Caco-2 (cell line): Measurements from ENCODE around the gene FIGNL2. TPM values are rescaled to one million over a fixed set of nuclear protein-coding genes. Genes with fewer than 3 reads are reported as not detected.

ENCODE experiments used
- BruUV-seq: library from RNA; stranded (reverse); fragments of 400-500 nt; replicated peaks from 2 replicates; lab custom pipeline; 2021; lab: Mats Ljungman, UMichigan
- CTCF ChIA-PET: fragments of 300-600 bp; sonication (Branson Sonifier 250); formaldehyde crosslinking; loops from one replicate; lab custom pipeline; 2022; ENCODE audit warnings: antibody characterized with exemption; lab: Charles Lee
- POLR2A ChIA-PET: fragments of 300-600 bp; sonication (Branson Sonifier 250); formaldehyde crosslinking; loops from one replicate; lab custom pipeline; 2022; ENCODE audit warnings: antibody characterized with exemption; lab: Charles Lee
- DNase-seq, 2 experiments: peaks; one replicate each; pipeline versions ENCODE4 v3.0.0 to v3.0.0-alpha.2; 2020 to 2022
- H3K27me3 ChIP-seq: replicated peaks from 2 replicates; pipeline ENCODE4 v1.6.0; 2011; ENCODE audit warnings: low read length; ENCODE audit not compliant: control insufficient read depth, insufficient read depth
- H3K36me3 ChIP-seq: 2 replicates; pipeline ENCODE4 v1.5.1; 2011; ENCODE audit warnings: low read length; ENCODE audit not compliant: control insufficient read depth, insufficient read depth
- H3K4me1 ChIP-seq: fragments of 250-450 bp; sonication (Bioruptor Pico); 2 replicates; pipeline ENCODE4 v1.5.1; 2020; ENCODE audit warnings: mild to moderate bottlenecking
- H3K4me3 ChIP-seq: 2 replicates; pipeline ENCODE4 v1.5.1; 2011; ENCODE audit warnings: low read depth, mild to moderate bottlenecking, control low read depth, low read length
- H3K9me3 ChIP-seq: fragments of 250-450 bp; sonication (Bioruptor Pico); 2 replicates; pipeline ENCODE4 v1.5.1; 2020; ENCODE audit warnings: mild to moderate bottlenecking, moderate library complexity
- H3K27ac Mint-ChIP-seq: one replicate; pipeline ENCODE4 v1.8.0; 2022; ENCODE audit warnings: mixed read lengths; ENCODE audit not compliant: unreplicated experiment
- H3K27me3 Mint-ChIP-seq: one replicate; pipeline ENCODE4 v1.8.0; 2022; ENCODE audit warnings: mixed read lengths; ENCODE audit not compliant: insufficient read depth, unreplicated experiment
- H3K36me3 Mint-ChIP-seq: one replicate; pipeline ENCODE4 v1.8.0; 2022; ENCODE audit warnings: mild to moderate bottlenecking, mixed read lengths; ENCODE audit not compliant: insufficient read depth, unreplicated experiment
- H3K4me1 Mint-ChIP-seq: one replicate; pipeline ENCODE4 v1.8.0; 2022; ENCODE audit warnings: low read depth, mixed read lengths; ENCODE audit not compliant: unreplicated experiment
- H3K4me3 Mint-ChIP-seq: one replicate; pipeline ENCODE4 v1.8.0; 2022; ENCODE audit warnings: mild to moderate bottlenecking, moderate library complexity, mixed read lengths; ENCODE audit not compliant: unreplicated experiment
- H3K9me3 Mint-ChIP-seq: one replicate; pipeline ENCODE4 v1.8.0; 2022; ENCODE audit warnings: mixed read lengths; ENCODE audit not compliant: unreplicated experiment
- CTCF ChIP-seq, 2 experiments: fragments of 200-600 bp in 1 of 2; IDR thresholded peaks; 1 replicate in 1 of 2; 2 replicates in 1 of 2; pipeline versions ENCODE4 v1.5.1 to v1.8.0; 2011 to 2022; ENCODE audit warnings: antibody characterized with exemption in 1 of 2, control low read depth in 1 of 2, inconsistent platforms in 1 of 2, low read depth in 1 of 2, low read length in 1 of 2, mild to moderate bottlenecking in 1 of 2, moderate library complexity in 1 of 2; ENCODE audit not compliant: insufficient read depth in 1 of 2, severe bottlenecking in 1 of 2, unreplicated experiment in 1 of 2
- intact Hi-C: fragments of 100-400 bp; cut with micrococcal nuclease; formaldehyde crosslinking; loops from one replicate; pipeline ENCODE4 v1.10.0; 2022; ENCODE audit not compliant: unreplicated experiment
- total RNA-seq: library from RNA; stranded (reverse); gene quantifications from 2 replicates; pipeline ENCODE4 v1.2.3, GENCODE V29; 2022

The FIGNL2 gene
- total RNA-seq, 1 experiment from 2014 or later: 3.6 TPM

GRCh38 chr12:51867371-51867770 lies 18.9 kb upstream of the FIGNL2 start:
- peaks cover 42% of the 10 kb centered on the region for H3K4me1 ChIP-seq
- Mint-ChIP-seq H3K4me1 (peaks cover 29% of the 10 kb centered on the region), H3K27ac (no peak overlapping the region), H3K36me3 (peaks cover 9% of the 10 kb centered on the region), H3K9me3 (no peaks in the 10 kb centered on the region), H3K27me3 (no peaks in the 10 kb centered on the region), H3K4me3 (no peak overlapping the region)
- DNase-seq: no peak
- BruUV-seq: no TSS peak
- no peak for TF ChIP-seq CTCF (IDR thresholded peaks at IDR 0.05; ENCODE audit: insufficient read depth in 1 of 2, low read depth in 1 of 2, low read length in 1 of 2, severe bottlenecking in 1 of 2, unreplicated experiment in 1 of 2)
- H3K9me3 ChIP-seq: no peaks in the 10 kb centered on the region
- POLR2A ChIA-PET: no interaction called here
- no peak overlapping the region for H3K4me3 ChIP-seq
- H3K36me3 ChIP-seq: no peaks in the 10 kb centered on the region
- intact Hi-C loops: loop anchor here (5.0 kb wide), 1 partner anchor 445 kb away; the partner anchor contains the start of gene SLC4A8
- H3K27me3 ChIP-seq: no peaks in the 10 kb centered on the region
- CTCF ChIA-PET: interaction anchor here (1.0 to 1.4 kb wide), 3 partner anchors 8 to 158 kb away, joined by 4 to 5 read pairs (median 5); no protein-coding TSS in a partner anchor

GRCh38 chr12:51866762-51867161 lies 18.2 kb upstream of the FIGNL2 start:
- no peaks in the 10 kb centered on the region for H3K27me3 Mint-ChIP-seq
- no peaks in the 10 kb centered on the region for H3K9me3 Mint-ChIP-seq
- peaks cover 29% of the 10 kb centered on the region for H3K4me1 Mint-ChIP-seq
- no peak for TF ChIP-seq CTCF (IDR thresholded peaks at IDR 0.05; ENCODE audit: insufficient read depth in 1 of 2, low read depth in 1 of 2, low read length in 1 of 2, severe bottlenecking in 1 of 2, unreplicated experiment in 1 of 2)
- no peak overlapping the region for H3K27ac Mint-ChIP-seq
- Histone ChIP-seq H3K4me3 (no peak overlapping the region), H3K9me3 (no peaks in the 10 kb centered on the region), H3K4me1 (peaks cover 42% of the 10 kb centered on the region), H3K27me3 (no peaks in the 10 kb centered on the region), H3K36me3 (no peaks in the 10 kb centered on the region)
- H3K36me3 Mint-ChIP-seq: peaks cover 9% of the 10 kb centered on the region
- POLR2A ChIA-PET: no interaction called here
- intact Hi-C loops: loop anchor here (5.0 kb wide), 1 partner anchor 444 kb away; the partner anchor contains the start of gene SLC4A8
- DNase-seq: no peak
- H3K4me3 Mint-ChIP-seq: no peak overlapping the region
- CTCF ChIA-PET: interaction anchor here (0.7 to 1.4 kb wide), 4 partner anchors 8 to 252 kb away, joined by 3 to 5 read pairs (median 4); no protein-coding TSS in a partner anchor
- no TSS peak for BruUV-seq

DNA sequence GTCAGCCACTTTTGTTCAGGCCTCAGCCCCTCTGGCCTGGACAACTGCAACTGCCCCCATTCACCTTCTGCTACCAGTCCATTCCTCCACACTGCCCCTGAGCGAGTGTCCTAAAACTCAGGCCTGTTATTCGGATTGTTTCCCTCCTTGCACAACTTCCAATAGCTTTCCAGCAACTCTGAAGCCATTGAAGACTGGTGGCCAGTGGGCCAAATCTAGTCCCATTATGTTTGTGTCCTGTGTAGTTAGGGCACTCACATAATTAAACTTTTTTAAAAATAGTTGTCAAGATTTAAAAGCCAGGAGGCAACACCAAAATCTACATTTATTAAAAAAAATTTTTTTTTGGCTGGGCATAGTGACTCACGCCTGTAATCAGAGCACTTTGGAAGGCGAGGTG lies 17.8 kb upstream of the FIGNL2 start:
- Mint-ChIP-seq H3K4me1 (peaks cover 29% of the 10 kb centered on the region), H3K27ac (no peak overlapping the region), H3K36me3 (peaks cover 9% of the 10 kb centered on the region), H3K4me3 (no peak overlapping the region), H3K9me3 (no peaks in the 10 kb centered on the region), H3K27me3 (no peaks in the 10 kb centered on the region)
- no peak for DNase-seq
- Histone ChIP-seq H3K4me3 (no peak overlapping the region), H3K27me3 (no peaks in the 10 kb centered on the region), H3K36me3 (no peaks in the 10 kb centered on the region), H3K9me3 (no peaks in the 10 kb centered on the region), H3K4me1 (peaks cover 42% of the 10 kb centered on the region)
- BruUV-seq: no TSS peak
- no peak for TF ChIP-seq CTCF (IDR thresholded peaks at IDR 0.05; ENCODE audit: insufficient read depth in 1 of 2, low read depth in 1 of 2, low read length in 1 of 2, severe bottlenecking in 1 of 2, unreplicated experiment in 1 of 2)
- ChIA-PET CTCF (interaction anchor here (0.7 to 1.4 kb wide), 4 partner anchors 9 to 251 kb away, joined by 3 to 5 read pairs (median 4); no protein-coding TSS in a partner anchor), POLR2A (no interaction called here)
- intact Hi-C loops: loop anchor here (5.0 kb wide), 1 partner anchor 444 kb away; the partner anchor contains the start of gene SLC4A8
